Activated B cell treated with CpG ODN at 0.5 μM for 24 hours (primary cell): ENCODE results near the gene SART3. TPM values are rescaled to one million over a fixed set of nuclear protein-coding genes. Genes with fewer than 3 reads are reported as not detected.

Experiments
- ATAC-seq: fragments of 200-7000 bp; cut with Tn5 transposase; one replicate; pipeline ENCODE4 v1.10.0; 2021; ENCODE audit warnings: low read depth, mild to moderate bottlenecking, moderate library complexity
- CTCF ChIA-PET: fragments of 350-600 bp; sonication (Branson Sonifier 250); formaldehyde crosslinking; loops from one replicate; lab custom pipeline; 2021; ENCODE audit warnings: antibody characterized with exemption; lab: Charles Lee
- POLR2A ChIA-PET: fragments of 350-600 bp; sonication (Branson Sonifier 250); formaldehyde crosslinking; loops from one replicate; lab custom pipeline; 2021; ENCODE audit warnings: antibody characterized with exemption; lab: Charles Lee
- DNase-seq: peaks from one replicate; pipeline ENCODE4 v3.0.0; 2022
- H3K27ac Mint-ChIP-seq: one replicate; pipeline ENCODE4 v1.8.0; 2020; ENCODE audit warnings: mixed read lengths
- H3K27me3 Mint-ChIP-seq: one replicate; pipeline ENCODE4 v1.8.0; 2021; ENCODE audit warnings: mixed read lengths
- H3K36me3 Mint-ChIP-seq: one replicate; pipeline ENCODE4 v1.8.0; 2021; ENCODE audit warnings: low read depth, mixed read lengths
- H3K4me1 Mint-ChIP-seq: one replicate; pipeline ENCODE4 v1.8.0; 2021; ENCODE audit warnings: mixed read lengths
- H3K4me3 Mint-ChIP-seq: one replicate; pipeline ENCODE4 v1.8.0; 2020; ENCODE audit warnings: mild to moderate bottlenecking, mixed read lengths
- H3K9me3 Mint-ChIP-seq: one replicate; pipeline ENCODE4 v1.8.0; 2020; ENCODE audit warnings: mixed read lengths
- intact Hi-C: fragments of 100-400 bp; cut with micrococcal nuclease; formaldehyde crosslinking; loops from one replicate; pipeline ENCODE4 v1.15.1; 2024
- total RNA-seq: library from RNA; stranded (reverse); gene quantifications from 2 replicates; pipeline ENCODE4 v1.2.3, GENCODE V29; 2022
- TF ChIP-seq, protein P1 (sequence below): fragments of 200-600 bp; IDR thresholded peaks from one replicate; pipeline ENCODE4 v1.8.0; 2022; ENCODE audit warnings: antibody characterized with exemption, mild to moderate bottlenecking

Gene SART3
- total RNA-seq, 1 donor from 2014 or later: 107 TPM

DNA sequence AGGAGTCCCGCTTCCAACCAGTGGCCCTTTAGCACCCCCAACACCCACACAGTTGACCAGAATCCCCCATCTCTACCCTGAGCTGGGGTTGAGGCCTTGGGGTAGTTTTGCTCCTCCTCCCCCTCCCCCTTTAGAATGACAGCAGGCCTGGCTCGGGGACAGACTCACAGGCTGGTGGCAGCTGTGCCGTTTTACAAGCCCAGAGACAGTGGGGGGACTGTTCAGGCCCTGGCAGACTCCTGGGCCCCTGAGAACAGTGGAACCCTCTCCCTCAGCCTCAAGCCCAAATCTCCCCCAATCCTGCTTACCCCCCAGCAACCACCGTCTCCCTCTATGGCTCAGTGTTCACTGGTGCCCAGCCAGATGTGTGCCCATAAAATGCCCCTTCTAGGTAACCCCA is 26.9 kb upstream of the SART3 start:
- Mint-ChIP-seq H3K27me3 (peaks cover 4% of the 10 kb centered on the region), H3K27ac (no peak overlapping the region), H3K9me3 (no peaks in the 10 kb centered on the region), H3K4me1 (no peaks in the 10 kb centered on the region), H3K4me3 (no peak overlapping the region), H3K36me3 (no peaks in the 10 kb centered on the region)
- DNase-seq: no peak
- no peak for ATAC-seq
- ChIA-PET CTCF (no interaction called here), POLR2A (no interaction called here)
- intact Hi-C loops: no loop called here
- TF ChIP-seq, protein P1, sequence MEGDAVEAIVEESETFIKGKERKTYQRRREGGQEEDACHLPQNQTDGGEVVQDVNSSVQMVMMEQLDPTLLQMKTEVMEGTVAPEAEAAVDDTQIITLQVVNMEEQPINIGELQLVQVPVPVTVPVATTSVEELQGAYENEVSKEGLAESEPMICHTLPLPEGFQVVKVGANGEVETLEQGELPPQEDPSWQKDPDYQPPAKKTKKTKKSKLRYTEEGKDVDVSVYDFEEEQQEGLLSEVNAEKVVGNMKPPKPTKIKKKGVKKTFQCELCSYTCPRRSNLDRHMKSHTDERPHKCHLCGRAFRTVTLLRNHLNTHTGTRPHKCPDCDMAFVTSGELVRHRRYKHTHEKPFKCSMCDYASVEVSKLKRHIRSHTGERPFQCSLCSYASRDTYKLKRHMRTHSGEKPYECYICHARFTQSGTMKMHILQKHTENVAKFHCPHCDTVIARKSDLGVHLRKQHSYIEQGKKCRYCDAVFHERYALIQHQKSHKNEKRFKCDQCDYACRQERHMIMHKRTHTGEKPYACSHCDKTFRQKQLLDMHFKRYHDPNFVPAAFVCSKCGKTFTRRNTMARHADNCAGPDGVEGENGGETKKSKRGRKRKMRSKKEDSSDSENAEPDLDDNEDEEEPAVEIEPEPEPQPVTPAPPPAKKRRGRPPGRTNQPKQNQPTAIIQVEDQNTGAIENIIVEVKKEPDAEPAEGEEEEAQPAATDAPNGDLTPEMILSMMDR: no peak

DNA sequence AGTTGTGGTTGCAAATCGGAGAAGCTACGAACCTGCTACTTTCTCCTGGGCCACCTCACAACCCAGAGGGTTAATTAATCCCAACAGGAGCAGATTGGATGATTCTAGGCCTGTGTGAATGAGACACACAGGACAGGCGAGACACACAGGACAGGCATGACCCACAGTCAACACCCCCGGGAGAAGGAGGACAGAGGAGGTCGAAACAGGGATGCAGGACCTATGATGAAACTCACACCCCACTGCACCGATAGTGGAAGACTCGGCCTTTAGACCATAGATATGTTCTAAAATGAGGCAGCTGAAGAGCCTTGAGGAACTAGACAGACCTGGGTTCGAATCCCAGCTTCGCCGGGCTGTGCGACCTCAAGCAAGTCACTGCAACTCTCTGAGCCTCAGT is 25.3 kb upstream of the SART3 start:
- Mint-ChIP-seq H3K27me3 (peaks cover 4% of the 10 kb centered on the region), H3K4me1 (no peaks in the 10 kb centered on the region), H3K9me3 (no peaks in the 10 kb centered on the region), H3K4me3 (no peak overlapping the region), H3K36me3 (no peaks in the 10 kb centered on the region), H3K27ac (no peak overlapping the region)
- DNase-seq (no peak), ATAC-seq (no peak)
- ChIA-PET POLR2A (interaction anchor here (0.6 to 1.3 kb wide), 2 partner anchors 9 to 21 kb away, joined by 3 read pairs; no protein-coding TSS in a partner anchor), CTCF (interaction anchor here (1.0 kb wide), 1 partner anchor 32 kb away, joined by 3 read pairs; no protein-coding TSS in a partner anchor)
- intact Hi-C loops: no loop called here
- TF ChIP-seq, protein P1: no peak

DNA sequence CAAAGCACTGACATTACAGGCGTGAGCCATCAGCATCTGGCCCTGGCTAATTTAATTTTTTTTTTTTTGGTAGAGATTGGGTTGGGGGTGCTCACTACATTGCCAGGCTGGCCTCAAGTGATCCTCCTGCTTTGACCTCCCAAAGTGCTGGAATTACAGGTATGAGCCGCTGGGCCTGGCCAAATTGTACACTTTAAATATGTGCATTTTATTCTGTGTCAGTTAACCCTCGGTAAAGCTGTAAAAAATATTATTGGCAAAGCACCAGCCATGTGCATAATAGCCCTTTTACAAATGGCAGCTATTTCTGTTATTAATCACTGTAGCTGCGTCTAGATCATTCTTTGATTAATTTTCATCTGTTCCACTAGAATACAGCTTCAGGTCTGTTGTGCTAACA is 24.9 kb upstream of the SART3 start:
- Mint-ChIP-seq H3K9me3 (no peaks in the 10 kb centered on the region), H3K36me3 (no peaks in the 10 kb centered on the region), H3K4me1 (no peaks in the 10 kb centered on the region), H3K27me3 (peaks cover 3% of the 10 kb centered on the region), H3K4me3 (no peak overlapping the region), H3K27ac (no peak overlapping the region)
- CTCF ChIA-PET: interaction anchor here (0.7 to 1.0 kb wide), 2 partner anchors 33 to 316 kb away, joined by 3 to 4 read pairs; no protein-coding TSS in a partner anchor
- POLR2A ChIA-PET: interaction anchor here (1.3 kb wide), 1 partner anchor 10 kb away, joined by 3 read pairs; no protein-coding TSS in a partner anchor
- TF ChIP-seq, protein P1: no peak
- ATAC-seq (no peak), DNase-seq (no peak)
- intact Hi-C loops: no loop called here

DNA sequence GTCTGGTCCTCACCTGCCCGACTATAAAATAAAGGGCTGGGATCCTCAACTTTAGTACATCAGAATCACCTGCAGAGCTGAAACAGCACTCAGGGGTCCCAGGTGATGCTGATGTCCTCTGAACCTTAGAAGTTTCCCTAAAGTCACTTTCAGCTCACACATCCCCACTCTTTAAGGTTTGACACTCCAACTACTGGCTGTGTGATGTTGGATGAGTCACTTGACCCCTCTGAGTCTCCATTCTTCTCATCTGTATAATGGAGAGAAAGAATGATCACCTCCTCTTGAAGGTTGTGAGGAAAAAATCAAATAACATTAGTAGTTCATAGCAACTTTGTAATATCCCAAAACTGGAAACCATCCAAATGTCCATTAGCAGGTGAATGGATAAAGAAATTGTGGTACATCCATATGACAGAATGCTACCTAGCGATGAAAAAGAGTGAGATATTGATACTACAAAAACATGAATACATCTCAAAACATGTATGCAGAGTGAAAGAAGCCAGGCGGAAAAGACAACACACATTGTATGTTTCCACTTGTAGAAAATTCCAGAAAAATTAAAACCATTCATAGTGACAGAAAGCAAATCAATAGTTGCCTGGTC is 23.6 kb upstream of the SART3 start:
- peaks cover 2% of the 10 kb centered on the region for H3K27me3 Mint-ChIP-seq
- ChIA-PET CTCF (no interaction called here), POLR2A (no interaction called here)
- DNase-seq: no peak
- intact Hi-C loops: no loop called here
- H3K9me3 Mint-ChIP-seq: no peaks in the 10 kb centered on the region
- no peak for ATAC-seq
- H3K4me1 Mint-ChIP-seq: peaks cover 7% of the 10 kb centered on the region
- TF ChIP-seq, protein P1: no peak
- no peaks in the 10 kb centered on the region for H3K36me3 Mint-ChIP-seq
- H3K4me3 Mint-ChIP-seq: no peak overlapping the region
- no peak overlapping the region for H3K27ac Mint-ChIP-seq

DNA sequence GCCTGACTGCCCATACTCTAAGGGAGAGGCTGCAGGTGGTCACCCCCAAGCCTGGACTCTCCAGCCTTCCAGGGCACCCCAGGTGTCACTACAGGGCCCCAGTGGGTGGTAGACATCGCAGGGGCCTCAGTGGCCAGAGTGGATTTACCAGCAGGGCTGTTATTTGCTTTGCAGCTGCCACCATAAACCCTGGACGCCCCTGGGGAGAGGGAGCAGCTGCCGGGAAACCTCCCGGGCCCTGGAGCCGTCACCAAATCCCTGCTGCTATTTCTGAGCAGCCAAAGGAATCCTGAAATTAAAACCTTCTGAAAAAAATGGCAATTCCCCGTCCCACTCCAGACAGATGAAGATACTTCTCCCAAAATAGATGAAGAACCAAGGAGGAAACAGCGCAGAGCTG is 23.0 kb upstream of the SART3 start:
- Mint-ChIP-seq H3K27me3 (peaks cover 2% of the 10 kb centered on the region), H3K36me3 (no peaks in the 10 kb centered on the region), H3K9me3 (no peaks in the 10 kb centered on the region), H3K4me3 (no peak overlapping the region), H3K4me1 (peaks cover 13% of the 10 kb centered on the region), H3K27ac (no peak overlapping the region)
- intact Hi-C loops: no loop called here
- ChIA-PET POLR2A (no interaction called here), CTCF (no interaction called here)
- DNase-seq (no peak), ATAC-seq (no peak)
- TF ChIP-seq, protein P1: no peak
